Heart left ventricle (tissue), 16 donors: ENCODE results near the gene FGF19. TPM values are rescaled to one million over a fixed set of nuclear protein-coding genes. Genes with fewer than 3 reads are reported as not detected.

Experiments
- ATAC-seq, 4 donors: fragments of 200-7000 bp; cut with Tn5 transposase; one replicate each; pipeline ENCODE4 v1.9.1; 2020 to 2022; ENCODE audit warnings: moderate library complexity in 4 of 4, mild to moderate bottlenecking in 3 of 4, moderate number of reproducible peaks in 1 of 4
- DNase-seq, 5 donors: peaks; one replicate each; pipeline ENCODE4 v3.0.0-alpha.2; 2020
- H3K27ac ChIP-seq, 12 donors: fragments of 200-600 bp; sonication (generic) in 4 of 12; one replicate each; pipeline versions ENCODE4 v1.5.0 to v1.8.0; 2016 to 2022; ENCODE audit warnings: mild to moderate bottlenecking in 2 of 12
- H3K27me3 ChIP-seq, 9 donors: fragments of 200-600 bp; sonication (generic) in 2 of 9; one replicate each; pipeline versions ENCODE4 v1.5.1 to v1.8.0; 2016 to 2022; ENCODE audit warnings: mild to moderate bottlenecking in 3 of 9
- H3K36me3 ChIP-seq, 9 donors: fragments of 200-600 bp; sonication (generic) in 2 of 9; one replicate each; pipeline versions ENCODE4 v1.5.0 to v1.8.0; 2018 to 2022; ENCODE audit warnings: mild to moderate bottlenecking in 2 of 9
- H3K4me1 ChIP-seq, 12 donors: fragments of 200-600 bp; sonication (generic) in 4 of 12; one replicate each; pipeline versions ENCODE4 v1.5.0 to v1.8.0; 2016 to 2022; ENCODE audit warnings: mild to moderate bottlenecking in 3 of 12
- H3K4me3 ChIP-seq, 12 donors: fragments of 200-600 bp; sonication (generic) in 4 of 12; one replicate each; pipeline versions ENCODE4 v1.5.0 to v1.8.0; 2017 to 2022; ENCODE audit warnings: mild to moderate bottlenecking in 9 of 12, moderate library complexity in 4 of 12
- H3K9me3 ChIP-seq, 12 donors: fragments of 200-600 bp; sonication (generic) in 4 of 12; one replicate each; pipeline versions ENCODE4 v1.5.0 to v1.8.0; 2016 to 2022; ENCODE audit warnings: mild to moderate bottlenecking in 1 of 12
- POLR2A ChIP-seq, 2 donors: fragments of 450-650 bp; IDR thresholded peaks; one replicate each; pipeline ENCODE4 v1.6.1; 2017; ENCODE audit warnings: antibody characterized with exemption in 2 of 2, mild to moderate bottlenecking in 2 of 2, moderate library complexity in 2 of 2
- WGBS, 4 donors: extraction: QIAGEN DNeasy Blood & Tissue Kit in 2 of 4; methylation state at CpG; one replicate each; pipeline versions ENCODE4 v1.1.5 to v1.1.7; 2013 to 2018; 5-methylcytosine and 5-hydroxymethylcytosine counted together
- intact Hi-C, 10 donors: fragments of 100-400 bp; cut with DNase I; formaldehyde crosslinking; loops; one replicate each; pipeline versions ENCODE4 v1.11.1 to v1.14.2; 2022
- polyA plus RNA-seq, 2 donors: library from polyadenylated mRNA; stranded (reverse); fragments of 200-250 nt; gene quantifications; one replicate each; pipeline ENCODE4 v1.2.3, GENCODE V29; 2013
- total RNA-seq, 9 donors: library from RNA; depleted of rRNA in 2 of 9; stranded (reverse); fragments of >200 nt in 2 of 9; fragmentation: NEBNext Ultra II Directional in 3 of 9; extraction: Animal tissue kit (Norgen Biotek cat#: 25700) in 3 of 9; gene quantifications; one replicate each; pipeline versions ENCODE4 v1.1.0 to v1.2.4, GENCODE V29; 2016 to 2023
- TF ChIP-seq, protein P1 (sequence below), 12 donors: fragments of 200-600 bp; sonication (generic) in 4 of 12; IDR thresholded peaks; one replicate each; pipeline versions ENCODE4 v1.5.0 to v1.8.0; 2018 to 2022; ENCODE audit warnings: antibody characterized with exemption in 12 of 12, mild to moderate bottlenecking in 5 of 12
- donor health status: ischemic (EF 13 %, LVEDD 7.1; RV severe dilation, severe dysfunction).
- donor health status: healthy with polysubstance abuse.
- donor health status: DM: no; HTN: yes; CAD: no.
- donor health status: DM: no; HTN: no; CAD: no.
- donor health status: ischemic (EF 25% LVEDD 6.9; RV normal size, moderate dysfunction).
- donor health status: ischemic (EF 25% LVEDD 5.7; RV mildly dilated, moderate dysfunction).
- donor health status: healthy.
- donor health status: DM: yes; HTN: yes; CAD: no.
- donor health status: ischemic (EF 35%, LVEDD 5.7; RV mildly dilated, moderate dysfunction).
- donor health status: nonischemic (EF 11% LVEDD 7.7; RV severe dilation, severe dysfunction).
- donor health status: DM: yes; HTN: yes; CAD: no.
- donor health status: PGD.
- donor health status: ischemic (EF 29% LVEDD 5.4; RV normal size, mild dysfunction).
- donor health status: nonischemic (EF 23%, LVEDD 6.1; RV moderate dilation, normal function).

The FGF19 gene
- total and polyA plus RNA-seq, 11 donors, result not detected

GRCh38 chr11:69656536-69657455, 47.0 kb downstream of the FGF19 start:
- peaks cover 0 to 6% (median 0%) of the 10 kb centered on the region in 12 donors for H3K4me1 ChIP-seq
- H3K27me3 ChIP-seq, result no peaks in the 10 kb centered on the region
- ATAC-seq (no peak), DNase-seq (no peak)
- no peak overlapping the region for H3K4me3 ChIP-seq
- intact Hi-C loops, result no loop called here
- 82 to 88% (median 85%) methylated on average over 19 to 20 of the region's 20 CpGs for WGBS, 4 donors
- TF ChIP-seq, protein P1, sequence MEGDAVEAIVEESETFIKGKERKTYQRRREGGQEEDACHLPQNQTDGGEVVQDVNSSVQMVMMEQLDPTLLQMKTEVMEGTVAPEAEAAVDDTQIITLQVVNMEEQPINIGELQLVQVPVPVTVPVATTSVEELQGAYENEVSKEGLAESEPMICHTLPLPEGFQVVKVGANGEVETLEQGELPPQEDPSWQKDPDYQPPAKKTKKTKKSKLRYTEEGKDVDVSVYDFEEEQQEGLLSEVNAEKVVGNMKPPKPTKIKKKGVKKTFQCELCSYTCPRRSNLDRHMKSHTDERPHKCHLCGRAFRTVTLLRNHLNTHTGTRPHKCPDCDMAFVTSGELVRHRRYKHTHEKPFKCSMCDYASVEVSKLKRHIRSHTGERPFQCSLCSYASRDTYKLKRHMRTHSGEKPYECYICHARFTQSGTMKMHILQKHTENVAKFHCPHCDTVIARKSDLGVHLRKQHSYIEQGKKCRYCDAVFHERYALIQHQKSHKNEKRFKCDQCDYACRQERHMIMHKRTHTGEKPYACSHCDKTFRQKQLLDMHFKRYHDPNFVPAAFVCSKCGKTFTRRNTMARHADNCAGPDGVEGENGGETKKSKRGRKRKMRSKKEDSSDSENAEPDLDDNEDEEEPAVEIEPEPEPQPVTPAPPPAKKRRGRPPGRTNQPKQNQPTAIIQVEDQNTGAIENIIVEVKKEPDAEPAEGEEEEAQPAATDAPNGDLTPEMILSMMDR (IDR thresholded peaks at IDR 0.05), result no peak
- TF ChIP-seq POLR2A (IDR thresholded peaks at IDR 0.05), result no peak
- no peaks in the 10 kb centered on the region for H3K9me3 ChIP-seq
- H3K36me3 ChIP-seq, result peaks cover 0 to 34% (median 20%) of the 10 kb centered on the region in 9 donors
- H3K27ac ChIP-seq, result no peak overlapping the region

DNA sequence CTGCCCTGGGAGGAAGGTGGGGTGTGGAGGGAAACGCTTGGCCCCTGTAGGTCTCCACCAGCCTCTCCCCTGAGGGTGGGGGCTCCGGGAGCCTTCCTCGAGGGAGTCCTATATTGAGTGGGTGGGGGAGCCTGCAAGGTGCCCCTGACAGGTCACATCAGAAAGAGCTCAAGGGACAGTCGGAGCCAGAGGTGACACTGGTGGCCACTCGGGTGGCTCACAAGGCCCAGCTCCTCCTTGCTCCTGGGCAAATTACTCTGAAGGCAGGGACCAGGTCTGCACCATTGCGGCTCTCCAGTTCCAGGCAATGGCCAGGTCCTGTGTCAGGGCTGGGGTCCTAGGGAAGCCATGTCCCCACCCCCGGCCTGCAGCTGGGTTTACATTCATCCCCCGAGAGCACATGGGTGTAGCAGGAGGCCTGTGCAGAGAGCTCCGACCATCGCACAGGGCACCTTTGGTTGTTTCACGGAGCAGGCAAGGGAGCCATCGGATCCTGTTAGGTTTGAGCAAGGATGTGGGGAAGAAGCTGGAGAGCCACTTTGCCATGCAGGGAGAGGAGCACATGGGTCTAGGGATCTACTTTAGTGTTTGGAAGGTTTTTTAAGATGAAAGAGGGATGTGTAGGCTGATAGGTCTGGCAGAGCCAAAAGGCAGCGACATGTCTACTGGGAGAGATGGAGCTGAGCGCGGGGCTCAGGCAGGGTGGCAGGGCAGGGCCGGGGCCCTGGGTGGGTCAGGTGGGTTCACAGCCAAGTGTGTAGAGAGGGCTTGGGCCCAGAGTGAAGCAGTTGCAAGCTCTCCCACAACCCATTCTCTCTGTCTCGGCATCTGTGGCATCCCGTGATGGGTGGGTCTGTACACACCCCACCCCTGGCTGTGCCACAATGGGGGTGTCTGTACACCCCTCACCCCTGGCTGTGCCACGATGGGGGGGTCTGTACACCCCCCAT, 48.1 kb downstream of the FGF19 start:
- TF ChIP-seq, protein P1 (IDR thresholded peaks at IDR 0.05), result no peak
- TF ChIP-seq POLR2A (IDR thresholded peaks at IDR 0.05), result no peak
- intact Hi-C loops, result no loop called here
- 82 to 90% (median 87%) methylated on average over 16 to 19 of the region's 19 CpGs for WGBS, 4 donors
- no peak for ATAC-seq
- peak in 3 of 5 donors; percentile 16 to 19 (median 18) for DNase-seq
- Histone ChIP-seq H3K36me3 (peaks cover 0 to 41% (median 30%) of the 10 kb centered on the region in 9 donors), H3K4me3 (no peak overlapping the region), H3K9me3 (no peaks in the 10 kb centered on the region), H3K27ac (no peak overlapping the region), H3K4me1 (peaks cover 0 to 11% (median 0%) of the 10 kb centered on the region in 12 donors), H3K27me3 (no peaks in the 10 kb centered on the region)

GRCh38 chr11:69654660-69655478, 49.0 kb downstream of the FGF19 start:
- DNase-seq (peak in 4 of 5 donors; percentile 8 to 35 (median 20)), ATAC-seq (no peak)
- no peak overlapping the region for H3K27ac ChIP-seq
- peaks cover 0 to 48% (median 38%) of the 10 kb centered on the region in 9 donors for H3K36me3 ChIP-seq
- H3K4me1 ChIP-seq, result peaks cover 0 to 15% (median 6%) of the 10 kb centered on the region in 12 donors
- intact Hi-C loops, result no loop called here
- no peaks in the 10 kb centered on the region for H3K27me3 ChIP-seq
- H3K4me3 ChIP-seq, result no peak overlapping the region
- WGBS, 4 donors, result 68 to 76% (median 75%) methylated on average over 14 to 27 of the region's 27 CpGs
- no peaks in the 10 kb centered on the region for H3K9me3 ChIP-seq
- TF ChIP-seq, protein P1 (IDR thresholded peaks at IDR 0.05), result no peak
- TF ChIP-seq POLR2A (IDR thresholded peaks at IDR 0.05), result no peak
